HG02884 (cell line): Measurements from ENCODE around the gene PARD6A.

Experiments used
- ATAC-seq: cut with Tn5 transposase; IDR thresholded peaks from one replicate; pipeline ENCODE4 v1.9.1; 2021; ENCODE audit warnings: mild to moderate bottlenecking, moderate library complexity; ENCODE audit not compliant: unreplicated experiment

The PARD6A gene

GRCh38 chr16:67666032-67666551, 5.3 kb downstream of the PARD6A start:
- ATAC-seq = no peak

- peak; percentile 45 for ATAC-seq
These were observed 6.0 kb downstream of the PARD6A start, which contains the start of the genes C16orf86 and ENKD1 for GRCh38 chr16:67666559-67667452. TSS of gene C16orf86 (plus strand) at chr16:67666814. CDS start at chr16:67666971, 157 bp downstream. TSS of gene ENKD1 (minus strand) at chr16:67666750. CDS start at chr16:67666442, 308 bp downstream.

- no peak for ATAC-seq
These were observed 6.7 kb downstream of the PARD6A start for GRCh38 chr16:67667453-67667816.

- ATAC-seq = peak; percentile 68
These were observed 7.2 kb downstream of the PARD6A start for GRCh38 chr16:67667817-67668494.

- ATAC-seq = no peak
These were observed 7.9 kb downstream of the PARD6A start for GRCh38 chr16:67668495-67669157.

GRCh38 chr16:67669499-67670101, 8.8 kb downstream of the PARD6A start:
- no peak for ATAC-seq

GRCh38 chr16:67672306-67672705, 11.5 kb downstream of the PARD6A start:
- no peak for ATAC-seq

- ATAC-seq = no peak
These were observed 12.2 kb downstream of the PARD6A start for GRCh38 chr16:67672739-67673662.

GRCh38 chr16:67673712-67674580, 13.2 kb downstream of the PARD6A start:
- ATAC-seq = no peak

- no peak for ATAC-seq
These were observed 14.3 kb downstream of the PARD6A start for GRCh38 chr16:67674851-67675578.

GRCh38 chr16:67675579-67675935, 14.8 kb downstream of the PARD6A start:
- ATAC-seq = no peak

GRCh38 chr16:67675999-67676398, 15.2 kb downstream of the PARD6A start:
- no peak for ATAC-seq

GRCh38 chr16:67676516-67676915, 15.8 kb downstream of the PARD6A start:
- no peak for ATAC-seq

- ATAC-seq = no peak
These were observed 16.2 kb downstream of the PARD6A start for GRCh38 chr16:67676939-67677338.

- ATAC-seq = no peak
These were observed 17.0 kb downstream of the PARD6A start for GRCh38 chr16:67677712-67678111.

GRCh38 chr16:67678354-67679023, 17.7 kb downstream of the PARD6A start:
- no peak for ATAC-seq
